Measurements from ENCODE around the gene SRD5A2.
"Not testable (repeated sequence)": the region's sequence is repeated elsewhere in the genome, so short reads cannot be mapped to it uniquely, and the experiment has no call there.

SRD5A2 gene

DNA sequence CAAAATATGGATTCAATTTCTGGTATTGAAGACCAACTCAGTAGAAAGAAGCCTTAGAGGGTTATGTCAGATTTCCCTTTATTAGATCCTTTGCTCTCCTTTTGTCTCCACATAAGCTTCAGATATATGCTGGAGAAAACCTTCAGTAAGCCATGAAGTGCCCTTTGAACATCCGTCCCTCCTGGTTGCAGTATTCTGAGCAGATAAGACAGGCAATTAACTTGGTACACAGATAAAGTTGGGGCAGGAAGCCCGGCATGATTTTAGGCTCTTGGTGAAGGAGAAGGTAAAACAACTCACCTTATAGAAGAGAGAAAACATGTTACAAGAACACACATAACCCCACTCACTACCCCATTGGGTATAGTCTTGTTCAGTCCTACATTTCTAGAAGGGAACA is 76.4 kb downstream of the SRD5A2 start:
- no peak overlapping the region for H3K27ac ChIP-seq (ENCODE audit: extremely low read depth, low read depth, low read length)
- ChIA-PET CTCF (no interaction called here), POLR2A (no interaction called here)
- no peak for TF ChIP-seq ZNF571 (tag by site-specific recombination; IDR thresholded peaks at IDR 0.05)
- TF ChIP-seq, protein P1, sequence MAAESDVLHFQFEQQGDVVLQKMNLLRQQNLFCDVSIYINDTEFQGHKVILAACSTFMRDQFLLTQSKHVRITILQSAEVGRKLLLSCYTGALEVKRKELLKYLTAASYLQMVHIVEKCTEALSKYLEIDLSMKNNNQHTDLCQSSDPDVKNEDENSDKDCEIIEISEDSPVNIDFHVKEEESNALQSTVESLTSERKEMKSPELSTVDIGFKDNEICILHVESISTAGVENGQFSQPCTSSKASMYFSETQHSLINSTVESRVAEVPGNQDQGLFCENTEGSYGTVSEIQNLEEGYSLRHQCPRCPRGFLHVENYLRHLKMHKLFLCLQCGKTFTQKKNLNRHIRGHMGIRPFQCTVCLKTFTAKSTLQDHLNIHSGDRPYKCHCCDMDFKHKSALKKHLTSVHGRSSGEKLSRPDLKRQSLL (tag by site-specific recombination; IDR thresholded peaks at IDR 0.05), result no peak
- no peak for TF ChIP-seq ZNF19 (tag by site-specific recombination; IDR thresholded peaks at IDR 0.05; ENCODE audit: low read depth)
- TF ChIP-seq KLF16 (tag by site-specific recombination; IDR thresholded peaks at IDR 0.05), result no peak
- TF ChIP-seq SETDB1 (IDR thresholded peaks at IDR 0.05; ENCODE audit: insufficient read length, low read length), result no peak
- TF ChIP-seq KLF7 (tag by site-specific recombination; IDR thresholded peaks at IDR 0.05; ENCODE audit: borderline replicate concordance), result no peak
- TF ChIP-seq YY1 (tag by site-specific recombination; IDR thresholded peaks at IDR 0.05), result no peak
- no peak for TF ChIP-seq ZNF596 (tag by site-specific recombination; IDR thresholded peaks at IDR 0.05)
- TF ChIP-seq TRIM28 (IDR thresholded peaks at IDR 0.05; ENCODE audit: borderline replicate concordance, low read length), result no peak
- TF ChIP-seq ZNF354C (tag by site-specific recombination; IDR thresholded peaks at IDR 0.05; ENCODE audit: borderline replicate concordance, low read depth), result no peak
- no peak for TF ChIP-seq GLIS2 (tag by site-specific recombination; IDR thresholded peaks at IDR 0.05)
- TF ChIP-seq, protein P2, sequence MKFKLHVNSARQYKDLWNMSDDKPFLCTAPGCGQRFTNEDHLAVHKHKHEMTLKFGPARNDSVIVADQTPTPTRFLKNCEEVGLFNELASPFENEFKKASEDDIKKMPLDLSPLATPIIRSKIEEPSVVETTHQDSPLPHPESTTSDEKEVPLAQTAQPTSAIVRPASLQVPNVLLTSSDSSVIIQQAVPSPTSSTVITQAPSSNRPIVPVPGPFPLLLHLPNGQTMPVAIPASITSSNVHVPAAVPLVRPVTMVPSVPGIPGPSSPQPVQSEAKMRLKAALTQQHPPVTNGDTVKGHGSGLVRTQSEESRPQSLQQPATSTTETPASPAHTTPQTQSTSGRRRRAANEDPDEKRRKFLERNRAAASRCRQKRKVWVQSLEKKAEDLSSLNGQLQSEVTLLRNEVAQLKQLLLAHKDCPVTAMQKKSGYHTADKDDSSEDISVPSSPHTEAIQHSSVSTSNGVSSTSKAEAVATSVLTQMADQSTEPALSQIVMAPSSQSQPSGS (tag by site-specific recombination; IDR thresholded peaks at IDR 0.05; ENCODE audit: low read depth), result no peak
- TF ChIP-seq ZNF837 (tag by site-specific recombination; IDR thresholded peaks at IDR 0.05), result no peak
- TF ChIP-seq OSR2 (tag by site-specific recombination; IDR thresholded peaks at IDR 0.05), result no peak
- TF ChIP-seq ZNF600 (tag by site-specific recombination; IDR thresholded peaks at IDR 0.05), result no peak
- TF ChIP-seq, protein P3, sequence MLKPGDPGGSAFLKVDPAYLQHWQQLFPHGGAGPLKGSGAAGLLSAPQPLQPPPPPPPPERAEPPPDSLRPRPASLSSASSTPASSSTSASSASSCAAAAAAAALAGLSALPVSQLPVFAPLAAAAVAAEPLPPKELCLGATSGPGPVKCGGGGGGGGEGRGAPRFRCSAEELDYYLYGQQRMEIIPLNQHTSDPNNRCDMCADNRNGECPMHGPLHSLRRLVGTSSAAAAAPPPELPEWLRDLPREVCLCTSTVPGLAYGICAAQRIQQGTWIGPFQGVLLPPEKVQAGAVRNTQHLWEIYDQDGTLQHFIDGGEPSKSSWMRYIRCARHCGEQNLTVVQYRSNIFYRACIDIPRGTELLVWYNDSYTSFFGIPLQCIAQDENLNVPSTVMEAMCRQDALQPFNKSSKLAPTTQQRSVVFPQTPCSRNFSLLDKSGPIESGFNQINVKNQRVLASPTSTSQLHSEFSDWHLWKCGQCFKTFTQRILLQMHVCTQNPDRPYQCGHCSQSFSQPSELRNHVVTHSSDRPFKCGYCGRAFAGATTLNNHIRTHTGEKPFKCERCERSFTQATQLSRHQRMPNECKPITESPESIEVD (tag by site-specific recombination; IDR thresholded peaks at IDR 0.05), result no peak
- no peaks in the 10 kb centered on the region for H3K36me3 ChIP-seq (ENCODE audit: control insufficient read depth in 2 of 2, insufficient read depth in 1 of 2, low read length in 2 of 2)
- no peaks in the 10 kb centered on the region for H3K4me1 ChIP-seq (ENCODE audit: control insufficient read depth, insufficient read depth, low read length)
- H3K4me3 ChIP-seq (ENCODE audit: low read depth, low read length), result no peak overlapping the region
- H3K9me3 ChIP-seq (ENCODE audit: control insufficient read depth, insufficient read depth, low read depth, low read length), result no peaks in the 10 kb centered on the region

DNA sequence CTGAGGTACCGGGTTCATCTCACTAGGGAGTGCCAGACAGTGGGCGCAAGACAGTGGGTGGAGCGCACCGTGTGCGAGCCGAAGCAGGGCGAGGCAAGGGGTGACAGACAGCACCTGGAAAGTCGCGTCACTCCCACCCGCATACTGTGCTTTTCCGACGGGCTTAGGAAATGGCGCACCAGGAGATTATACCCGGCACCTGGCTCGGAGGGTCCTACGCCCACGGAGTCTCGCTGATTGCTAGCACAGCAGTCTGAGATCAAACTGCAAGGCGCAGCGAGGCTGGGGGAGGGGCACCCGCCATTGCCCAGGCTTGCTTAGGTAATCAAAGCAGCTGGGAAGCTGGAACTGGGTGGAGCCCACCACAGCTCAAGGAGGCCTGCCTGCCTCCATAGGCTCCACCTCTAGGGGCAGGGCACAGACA is 84.3 kb downstream of the SRD5A2 start:
- H3K4me3 ChIP-seq (ENCODE audit: low read depth, low read length); H3K36me3 ChIP-seq (ENCODE audit: control insufficient read depth in 2 of 2, insufficient read depth in 1 of 2, low read length in 2 of 2); H3K27ac ChIP-seq (ENCODE audit: extremely low read depth, low read depth, low read length); CTCF ChIA-PET; H3K9me3 ChIP-seq (ENCODE audit: control insufficient read depth, insufficient read depth, low read depth, low read length); H3K4me1 ChIP-seq (ENCODE audit: control insufficient read depth, insufficient read depth, low read length); POLR2A ChIA-PET: not testable (repeated sequence)

DNA sequence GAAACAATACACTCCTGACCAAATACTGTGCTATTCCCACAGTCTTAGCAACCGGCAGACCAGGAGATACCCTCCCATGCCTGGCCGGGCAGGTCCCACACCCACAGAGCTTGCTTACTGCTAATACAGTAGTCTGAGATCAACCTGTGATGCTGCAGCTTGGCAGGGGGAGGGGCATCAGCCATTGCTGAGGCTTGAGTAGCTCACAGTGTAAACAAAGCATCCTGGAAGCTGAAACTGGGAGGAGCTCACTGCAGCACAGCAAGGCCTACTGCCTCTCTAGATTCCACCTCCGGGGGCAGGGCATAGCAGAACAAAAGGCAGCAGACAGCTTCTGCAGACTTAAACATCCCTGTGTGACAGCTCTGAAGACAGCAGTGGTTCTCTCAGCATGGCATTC is 91.4 kb downstream of the SRD5A2 start:
- H3K36me3 ChIP-seq (ENCODE audit: control insufficient read depth in 2 of 2, insufficient read depth in 1 of 2, low read length in 2 of 2); H3K27ac ChIP-seq (ENCODE audit: extremely low read depth, low read depth, low read length); H3K4me3 ChIP-seq (ENCODE audit: low read depth, low read length); H3K9me3 ChIP-seq (ENCODE audit: control insufficient read depth, insufficient read depth, low read depth, low read length); H3K4me1 ChIP-seq (ENCODE audit: control insufficient read depth, insufficient read depth, low read length); POLR2A ChIA-PET: not testable (repeated sequence)
- CTCF ChIA-PET, result interaction anchor here (0.6 to 1.5 kb wide), 3 partner anchors 34 to 127 kb away, joined by 3 read pairs; no protein-coding TSS in a partner anchor

Measured in HEK293 (cell line).